KOPT-K1 (cell line): ENCODE measurements around the gene DGCR8.
"Not testable (repeated sequence)": the region's sequence is repeated elsewhere in the genome, so short reads cannot be mapped to it uniquely, and the experiment has no call there.

Experiments
- H3K27ac ChIP-seq: fragments of 200-600 bp; sonication (generic); 2 replicates; pipeline ENCODE4 v1.5.1; 2016; ENCODE audit warnings: antibody characterized with exemption, mild to moderate bottlenecking, low read depth, low read length; ENCODE audit not compliant: poor library complexity, severe bottlenecking
- H3K36me3 ChIP-seq: fragments of 200-600 bp; sonication (generic); 2 replicates; pipeline ENCODE4 v1.5.1; 2017; ENCODE audit warnings: antibody characterized with exemption, mild to moderate bottlenecking, low read length, moderate library complexity; ENCODE audit not compliant: insufficient read depth
- H3K9me3 ChIP-seq: fragments of 200-600 bp; sonication (generic); 2 replicates; pipeline ENCODE4 v1.5.1; 2017; ENCODE audit warnings: antibody characterized with exemption, low read length, mild to moderate bottlenecking; ENCODE audit not compliant: insufficient read depth, poor library complexity, severe bottlenecking

The DGCR8 gene

GRCh38 chr22:20157430-20158183 lies 77.6 kb downstream of the DGCR8 start:
- Histone ChIP-seq H3K27ac (no peak overlapping the region), H3K9me3 (no peaks in the 10 kb centered on the region), H3K36me3 (no peaks in the 10 kb centered on the region)

- no peaks in the 10 kb centered on the region for H3K9me3 ChIP-seq
- no peak overlapping the region for H3K27ac ChIP-seq
Measured at GRCh38 chr22:20158391-20159036, 78.5 kb downstream of the DGCR8 start.

GRCh38 chr22:20159076-20159475 lies 79.0 kb downstream of the DGCR8 start:
- Histone ChIP-seq H3K9me3 (no peaks in the 10 kb centered on the region), H3K36me3 (no peaks in the 10 kb centered on the region), H3K27ac (no peak overlapping the region)

More at GRCh38 chr22:20158391-20159036, 78.5 kb downstream of the DGCR8 start:
- no peaks in the 10 kb centered on the region for H3K36me3 ChIP-seq

GRCh38 chr22:20159531-20159930 lies 79.5 kb downstream of the DGCR8 start:
- not testable (repeated sequence) for H3K9me3 ChIP-seq, H3K27ac ChIP-seq

GRCh38 chr22:20160041-20160440 lies 80.0 kb downstream of the DGCR8 start:
- no peak overlapping the region for H3K27ac ChIP-seq
- no peaks in the 10 kb centered on the region for H3K36me3 ChIP-seq
- H3K9me3 ChIP-seq, result no peaks in the 10 kb centered on the region

More at GRCh38 chr22:20159531-20159930, 79.5 kb downstream of the DGCR8 start:
- H3K36me3 ChIP-seq, result not testable (repeated sequence)
